GM12872 (cell line): ENCODE measurements around the gene ATXN1.

Source experiments
- CTCF ChIP-seq: IDR thresholded peaks from 3 replicates; pipeline ENCODE4 v1.5.1; 2011; ENCODE audit warnings: low read depth, mild to moderate bottlenecking, low read length, moderate library complexity; ENCODE audit not compliant: insufficient read depth

ATXN1 gene

GRCh38 chr6:16466800-16467553, 294.3 kb downstream of the ATXN1 start:
- TF ChIP-seq CTCF, result no peak

- TF ChIP-seq CTCF, result no peak
These were observed 297.2 kb downstream of the ATXN1 start for GRCh38 chr6:16464045-16464444.

GRCh38 chr6:16461491-16461890, 299.8 kb downstream of the ATXN1 start:
- TF ChIP-seq CTCF, result no peak

- no peak for TF ChIP-seq CTCF
These were observed 308.9 kb downstream of the ATXN1 start for GRCh38 chr6:16452348-16452747.

- TF ChIP-seq CTCF, result no peak
These were observed 310.4 kb downstream of the ATXN1 start for GRCh38 chr6:16450821-16451220.

GRCh38 chr6:16450285-16450684, 311.0 kb downstream of the ATXN1 start:
- TF ChIP-seq CTCF, result no peak

- TF ChIP-seq CTCF, result no peak
These were observed 315.0 kb downstream of the ATXN1 start for GRCh38 chr6:16446273-16446672.
